Keratinocyte (primary cell): ENCODE results near the gene PARD3.

Experiments used
- CTCF ChIP-seq, 3 experiments: IDR thresholded peaks in 1 of 3; conservative IDR thresholded peaks in 1 of 3; optimal IDR thresholded peaks in 1 of 3; 2 replicates in 2 of 3; 3 replicates in 1 of 3; pipeline versions ENCODE3 to v1.5.1; 2011; ENCODE audit warnings: low read length in 3 of 3, mild to moderate bottlenecking in 3 of 3, moderate library complexity in 2 of 3, control low read depth in 1 of 3, inconsistent platforms in 1 of 3; ENCODE audit not compliant: insufficient read depth in 2 of 3; ENCODE audit errors: extremely low read depth in 1 of 3
- EZH2 ChIP-seq: IDR thresholded peaks from one replicate; pipeline ENCODE4 v1.6.1; 2012; ENCODE audit warnings: inconsistent platforms, mild to moderate bottlenecking, low read length, moderate library complexity

GRCh38 chr10:34601691-34602090 lies 213.4 kb downstream of the PARD3 start:
- TF ChIP-seq CTCF (optimal IDR thresholded peaks at IDR 0.05 in 1 of 3, IDR thresholded peaks at IDR 0.05 in 1 of 3, conservative IDR thresholded peaks at IDR 0.05 in 1 of 3; ENCODE audit: extremely low read depth in 1 of 3, insufficient read depth in 2 of 3, low read length in 3 of 3) (no peak), EZH2 (no peak)
